ENCODE data around the gene CCDC157.

Gene CCDC157

GRCh38 chr22:30356449-30357235 lies at the start of gene CCDC157, which contains the start of gene SF3A1:
TSS of gene CCDC157 (plus strand) at chr22:30357007. CDS start at chr22:30366001, 8,994 bp downstream.
TSS of gene SF3A1 (minus strand) at chr22:30356894. CDS start at chr22:30356792, 102 bp downstream.
- peak; percentile 97 for DNase-seq (ENCODE audit: low spot score)

- DNase-seq (ENCODE audit: low spot score): no peak
Measured at GRCh38 chr22:30307041-30307574, 49.7 kb upstream of the CCDC157 start.

DNA sequence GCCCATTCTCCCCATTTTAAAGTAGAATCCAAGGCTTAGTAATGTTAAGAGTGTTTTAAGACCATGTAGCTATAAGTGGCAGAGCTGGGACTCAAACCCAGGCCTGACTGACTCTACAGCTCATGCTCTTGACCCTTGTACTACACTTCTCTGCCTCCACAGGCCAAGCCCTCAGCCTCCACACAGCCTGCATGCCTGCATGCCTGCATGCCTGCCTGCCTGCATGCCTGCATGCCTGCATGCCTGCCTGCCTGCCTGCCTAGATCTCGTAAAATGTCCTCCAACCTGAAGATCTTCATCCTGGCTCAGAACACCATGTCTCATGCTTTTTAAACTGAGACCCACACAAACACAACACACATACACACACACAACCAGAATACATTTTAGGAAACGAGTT lies 48.7 kb upstream of the CCDC157 start:
- no peak for DNase-seq (ENCODE audit: low spot score)

DNA sequence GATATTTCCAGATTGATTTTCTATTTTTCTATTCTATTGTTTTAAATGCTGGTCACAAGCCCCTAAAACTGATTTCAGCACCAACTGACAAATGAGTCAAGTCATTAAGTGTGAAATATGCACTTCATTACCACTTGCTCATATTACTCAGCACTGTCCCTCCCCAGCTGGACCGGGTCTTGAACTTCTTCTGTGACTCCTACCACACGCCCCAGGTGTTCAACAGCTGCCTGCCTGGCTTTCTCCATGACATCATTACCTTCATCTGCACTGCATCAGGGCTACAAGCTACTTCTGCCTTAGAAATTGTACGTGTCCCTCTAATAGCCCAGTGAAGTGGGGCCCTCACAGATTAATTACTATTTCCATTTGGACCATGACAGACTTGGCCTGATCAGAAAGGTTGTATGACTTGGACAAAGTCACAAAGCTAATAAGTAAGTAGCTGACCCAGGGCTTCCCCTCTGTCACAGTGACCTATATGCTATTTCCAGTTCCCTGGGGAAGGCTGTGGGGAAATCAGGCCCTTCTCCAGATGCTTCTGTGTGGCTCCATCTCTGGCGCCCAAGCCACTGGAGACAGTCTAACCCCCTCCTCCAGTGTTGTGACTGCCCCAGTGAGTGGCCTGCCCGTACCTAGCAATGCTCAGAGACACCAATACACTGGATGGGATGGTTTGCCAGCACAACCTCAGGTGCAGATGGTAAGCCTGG lies 48.1 kb upstream of the CCDC157 start:
- DNase-seq (ENCODE audit: low spot score): no peak

- peak; percentile 26 for DNase-seq (ENCODE audit: low spot score)
Measured at GRCh38 chr22:30309951-30310741, 46.7 kb upstream of the CCDC157 start.

GRCh38 chr22:30310881-30311771 lies 45.7 kb upstream of the CCDC157 start:
- DNase-seq (ENCODE audit: low spot score): peak; percentile 32

GRCh38 chr22:30312053-30312452 lies 44.8 kb upstream of the CCDC157 start:
- no peak for DNase-seq (ENCODE audit: low spot score)

- peak; percentile 55 for DNase-seq (ENCODE audit: low spot score)
Measured at GRCh38 chr22:30313527-30314363, 43.1 kb upstream of the CCDC157 start.

DNA sequence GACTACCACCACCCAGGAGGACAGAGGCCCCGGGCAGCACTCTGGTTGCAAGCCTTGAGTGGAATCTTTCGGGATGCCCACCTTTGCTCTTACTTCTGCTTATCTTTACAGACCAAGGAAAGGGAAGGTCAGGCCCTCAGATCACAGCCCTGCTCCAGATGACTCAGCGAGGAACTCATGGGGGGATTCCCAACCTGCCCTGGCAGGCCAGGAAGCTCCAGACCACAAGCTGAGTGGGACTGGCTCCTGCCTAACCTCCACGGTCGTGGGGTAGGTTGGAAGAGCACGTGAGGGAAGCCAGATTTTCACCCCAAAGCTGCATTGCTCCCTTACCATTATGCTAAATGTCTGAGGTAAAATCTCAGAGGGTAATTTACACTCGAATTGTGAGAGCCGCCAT lies 41.9 kb upstream of the CCDC157 start:
- no peak for DNase-seq (ENCODE audit: low spot score)

DNA sequence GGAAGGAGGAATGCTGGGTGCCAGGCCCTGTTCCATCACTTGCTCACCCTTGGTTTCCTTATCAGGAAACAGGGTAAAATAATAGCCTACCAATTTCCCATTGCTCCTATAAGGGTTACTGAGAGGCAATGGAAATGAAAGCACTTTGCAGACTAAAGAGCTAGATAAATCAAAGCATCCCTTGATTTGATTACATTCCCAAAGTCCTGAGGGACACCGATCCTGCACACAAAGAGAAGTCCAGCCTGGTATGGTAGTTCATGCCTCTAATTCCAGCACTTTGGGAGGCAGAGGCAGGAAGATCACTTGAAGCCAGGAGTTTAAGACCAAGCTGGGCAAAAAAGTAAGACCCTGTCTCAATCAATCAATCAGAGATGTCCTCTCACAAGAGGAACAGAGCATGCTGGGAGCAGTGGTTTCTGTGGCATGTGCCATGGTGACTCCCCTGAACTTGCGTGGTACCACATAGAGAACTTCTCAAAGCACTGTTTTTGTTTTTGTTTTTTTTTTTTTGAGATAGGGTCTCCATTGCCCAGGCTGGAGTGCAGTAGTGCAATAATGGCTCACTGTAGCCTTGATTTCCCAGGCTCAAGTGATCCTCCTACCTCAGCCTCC lies 40.7 kb upstream of the CCDC157 start:
- no peak for DNase-seq (ENCODE audit: low spot score)

DNA sequence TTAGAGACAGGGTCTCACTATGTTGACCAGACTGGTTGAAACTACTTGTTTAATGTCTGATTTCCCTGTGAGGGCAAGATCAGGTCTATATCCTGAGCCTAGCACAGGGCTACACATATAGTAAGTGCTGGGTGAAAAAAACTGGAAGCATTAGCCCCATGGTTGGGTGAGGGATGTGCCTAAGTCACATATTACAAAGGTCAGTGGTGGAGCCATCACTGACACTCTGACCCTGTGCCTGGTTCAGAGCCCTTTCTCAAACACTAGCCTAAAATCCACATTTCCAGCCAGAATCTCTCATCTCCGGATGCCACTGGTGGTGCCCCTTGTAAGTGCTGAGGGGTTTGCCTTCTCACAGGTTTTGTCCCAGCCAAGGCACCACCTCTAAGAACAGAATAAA lies 39.0 kb upstream of the CCDC157 start:
- DNase-seq (ENCODE audit: low spot score): no peak

GRCh38 chr22:30318799-30319419 lies 37.9 kb upstream of the CCDC157 start:
- DNase-seq (ENCODE audit: low spot score): no peak

DNA sequence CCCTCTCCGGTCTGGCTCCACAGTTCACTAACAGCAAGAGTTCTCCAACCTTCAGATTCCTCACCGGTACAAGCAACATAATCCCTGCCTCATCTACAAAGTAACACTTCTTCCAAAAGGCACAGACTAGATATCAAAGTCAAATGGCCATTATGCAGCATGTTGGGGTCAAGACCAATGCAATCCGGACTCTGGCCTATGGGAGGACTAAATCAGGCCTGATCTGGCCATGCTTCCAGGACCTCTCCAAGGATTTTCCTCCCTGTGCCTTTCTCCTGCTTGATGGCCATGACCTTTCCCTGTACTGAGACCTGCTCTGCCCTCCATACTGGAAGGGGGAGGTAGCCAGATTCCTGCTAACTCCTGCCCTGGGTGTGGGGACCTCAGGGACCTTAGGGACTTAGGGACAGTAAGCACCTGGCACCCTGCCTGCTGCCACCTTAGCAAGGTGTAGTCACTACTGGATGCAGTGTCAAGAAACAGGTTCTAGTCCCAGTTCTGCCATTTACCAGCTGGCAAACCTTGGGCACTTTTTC lies 36.7 kb upstream of the CCDC157 start:
- DNase-seq (ENCODE audit: low spot score): no peak

DNA sequence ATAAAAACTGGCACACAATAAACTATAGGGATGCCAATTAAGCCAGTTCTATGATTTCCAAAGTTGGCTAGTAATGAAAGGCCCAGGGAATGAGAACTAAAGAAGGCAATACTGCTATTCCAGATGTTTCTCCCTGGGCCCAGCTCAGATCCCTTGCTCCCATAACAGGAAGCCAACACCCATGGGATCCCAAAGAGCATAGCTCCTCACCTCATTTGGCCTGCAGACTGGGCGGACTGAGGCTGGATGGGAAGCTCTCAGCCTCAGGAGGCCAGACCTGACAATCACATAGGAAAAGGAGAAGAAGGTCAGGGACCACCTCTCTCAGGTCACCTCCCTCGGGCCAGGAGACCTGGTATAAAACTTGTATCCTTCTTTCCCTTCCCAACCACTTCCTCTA lies 35.3 kb upstream of the CCDC157 start:
- no peak for DNase-seq (ENCODE audit: low spot score)

- no peak for DNase-seq (ENCODE audit: low spot score)
Measured at GRCh38 chr22:30323246-30323645, 33.6 kb upstream of the CCDC157 start.

DNA sequence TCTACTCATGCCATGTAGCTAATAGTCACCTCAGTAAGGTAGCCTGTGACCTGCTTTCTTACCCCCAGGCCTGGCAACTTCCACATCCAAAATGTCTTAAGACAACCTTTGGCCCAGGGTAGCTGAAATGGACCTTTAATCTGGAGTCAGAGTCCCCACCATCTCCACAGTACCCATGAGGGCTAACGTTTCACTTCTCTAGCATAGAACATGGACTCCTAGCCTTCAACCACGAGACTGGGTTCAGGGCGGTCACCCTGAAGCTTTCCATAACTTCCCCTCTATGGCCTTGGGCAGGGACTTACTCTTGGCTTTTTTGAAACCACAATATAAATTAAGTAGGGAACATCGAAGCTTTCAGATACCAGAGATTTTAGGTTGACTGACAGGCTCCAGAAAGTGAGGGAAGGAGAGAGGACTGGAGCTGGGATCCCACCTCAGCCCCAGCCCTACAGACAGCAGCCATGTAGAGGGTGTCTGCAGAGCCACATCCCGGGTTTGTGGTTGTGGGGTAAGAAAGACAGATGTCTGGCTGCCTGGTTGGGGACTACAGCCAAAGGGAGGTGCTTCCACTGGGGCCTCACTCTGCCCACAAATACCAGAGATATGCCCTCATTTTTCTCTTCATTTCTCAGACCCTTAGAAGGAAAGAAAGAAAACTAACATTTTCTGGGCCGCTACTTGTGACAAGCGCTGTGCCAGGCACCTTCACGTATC lies 32.6 kb upstream of the CCDC157 start:
- no peak for DNase-seq (ENCODE audit: low spot score)

GRCh38 chr22:30325065-30325720 lies 31.6 kb upstream of the CCDC157 start:
- peak; percentile 75 for DNase-seq (ENCODE audit: low spot score)

DNA sequence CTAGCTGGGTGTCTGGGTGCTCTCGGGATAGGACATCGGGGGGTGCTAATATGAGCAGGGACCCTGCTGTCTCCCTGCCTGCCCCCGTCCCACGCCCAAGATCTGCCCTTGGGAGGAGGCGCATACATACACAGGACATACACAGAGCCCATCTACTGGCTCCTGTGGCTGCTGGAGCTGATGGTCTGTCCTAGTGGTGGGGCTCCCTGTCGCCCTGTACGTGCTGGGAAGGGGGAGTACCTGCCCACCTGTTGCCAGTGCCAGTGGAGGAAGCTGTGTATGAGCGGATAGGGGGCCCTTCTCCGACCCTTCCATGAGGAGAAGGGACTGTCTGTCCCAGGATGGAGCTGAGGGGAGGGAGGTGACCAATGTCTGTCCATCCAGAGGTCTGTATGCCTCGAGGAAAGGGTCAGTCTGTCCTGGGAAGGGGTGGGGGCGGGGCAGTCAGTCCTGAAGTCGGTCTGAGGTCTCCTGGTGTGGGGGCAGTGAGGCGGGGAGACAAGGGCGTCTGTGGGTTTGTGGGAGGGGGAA lies 31.0 kb upstream of the CCDC157 start:
- no peak for DNase-seq (ENCODE audit: low spot score)

Data from D341Med (cell line).